Ovary (tissue), 9 donors: ENCODE data around the gene HAUS3. TPM values are rescaled to one million over a fixed set of nuclear protein-coding genes. Genes with fewer than 3 reads are reported as not detected.

Source experiments
- DNase-seq, 5 donors: peaks; one replicate each; pipeline ENCODE4 v3.0.0-alpha.2; 2019 to 2020
- H3K27ac ChIP-seq, 2 donors: fragments of 200-600 bp; one replicate each; pipeline versions ENCODE4 v1.5.1 to v1.8.0; 2019 to 2022
- H3K27me3 ChIP-seq: fragments of 200-600 bp; one replicate; pipeline ENCODE4 v1.8.0; 2022
- H3K36me3 ChIP-seq: fragments of 200-600 bp; sonication (generic); one replicate; pipeline ENCODE4 v1.5.1; 2019
- H3K4me1 ChIP-seq: one replicate; pipeline ENCODE4 v1.8.1; 2013; ENCODE audit warnings: mild to moderate bottlenecking, moderate library complexity; ENCODE audit not compliant: insufficient read depth
- H3K4me3 ChIP-seq: fragments of 200-600 bp; sonication (generic); one replicate; pipeline ENCODE4 v1.5.1; 2017
- H3K9me3 ChIP-seq, 2 donors: fragments of 200-600 bp in 1 of 2; sonication (generic) in 1 of 2; one replicate each; pipeline versions ENCODE4 v1.5.1 to v1.8.1; 2013 to 2019; ENCODE audit warnings: mild to moderate bottlenecking in 1 of 2, moderate library complexity in 1 of 2
- EP300 ChIP-seq: sonication (generic); formaldehyde crosslinking; IDR thresholded peaks from one replicate; pipeline ENCODE4 v1.6.1; 2017; ENCODE audit warnings: antibody characterized with exemption
- POLR2A ChIP-seq: fragments of 450-650 bp; IDR thresholded peaks from one replicate; pipeline ENCODE4 v1.6.1; 2017; ENCODE audit warnings: antibody characterized with exemption, mild to moderate bottlenecking, moderate library complexity
- WGBS, 3 donors: extraction: QIAGEN DNeasy Blood & Tissue Kit in 1 of 3; methylation state at CpG; one replicate each; pipeline versions ENCODE4 v1.1.5 to v1.1.7; 2013 to 2017; 5-methylcytosine and 5-hydroxymethylcytosine counted together
- intact Hi-C, 4 donors: fragments of 100-400 bp; cut with DNase I; formaldehyde crosslinking; loops; one replicate each; pipeline versions ENCODE4 v1.11.0 to v1.15.1; 2022 to 2023
- polyA plus RNA-seq, 2 donors: library from polyadenylated mRNA; stranded (reverse); fragments of 200-250 nt in 1 of 2; fragments of 350-450 nt in 1 of 2; fragmentation: Illumina TruSeq in 1 of 2; extraction: RNeasy Lipid Tissue Mini Kit (QIAGEN cat#74804) in 1 of 2; gene quantifications; one replicate each; pipeline ENCODE4 v1.2.3, GENCODE V29; 2013 to 2014
- total RNA-seq, 7 donors: library from RNA; depleted of rRNA in 2 of 7; stranded (reverse); fragments of >200 nt in 2 of 7; fragmentation: NEBNext Ultra II Directional in 3 of 7; extraction: Animal tissue kit (Norgen Biotek cat#: 25700) in 3 of 7; gene quantifications; one replicate each; pipeline versions ENCODE4 v1.1.0 to v1.2.4, GENCODE V29; 2016 to 2023
- TF ChIP-seq, protein P1 (sequence below), 3 donors: fragments of 450-650 bp in 2 of 3; fragments of 200-600 bp in 1 of 3; IDR thresholded peaks; one replicate each; pipeline versions ENCODE4 v1.5.1 to v1.8.0; 2016 to 2022; ENCODE audit warnings: antibody characterized with exemption in 3 of 3, mild to moderate bottlenecking in 1 of 3
- donor health status: DM: no; HTN: no; CAD: no; lungs with moderate emphysema.
- donor health status: DM: no; HTN: no; CAD: no.
- donor health status: Bipolar disorder and iron deficiency.
- donor health status: DM: yes; HTN: yes; CAD: no.
- donor health status: DM: no; HTN: no; CAD: no.
- donor health status: DM: yes; HTN: yes; CAD: no.

HAUS3 gene
- total and polyA plus RNA-seq, 9 donors: 8.2 to 17.4 (median 12.5) TPM

DNA sequence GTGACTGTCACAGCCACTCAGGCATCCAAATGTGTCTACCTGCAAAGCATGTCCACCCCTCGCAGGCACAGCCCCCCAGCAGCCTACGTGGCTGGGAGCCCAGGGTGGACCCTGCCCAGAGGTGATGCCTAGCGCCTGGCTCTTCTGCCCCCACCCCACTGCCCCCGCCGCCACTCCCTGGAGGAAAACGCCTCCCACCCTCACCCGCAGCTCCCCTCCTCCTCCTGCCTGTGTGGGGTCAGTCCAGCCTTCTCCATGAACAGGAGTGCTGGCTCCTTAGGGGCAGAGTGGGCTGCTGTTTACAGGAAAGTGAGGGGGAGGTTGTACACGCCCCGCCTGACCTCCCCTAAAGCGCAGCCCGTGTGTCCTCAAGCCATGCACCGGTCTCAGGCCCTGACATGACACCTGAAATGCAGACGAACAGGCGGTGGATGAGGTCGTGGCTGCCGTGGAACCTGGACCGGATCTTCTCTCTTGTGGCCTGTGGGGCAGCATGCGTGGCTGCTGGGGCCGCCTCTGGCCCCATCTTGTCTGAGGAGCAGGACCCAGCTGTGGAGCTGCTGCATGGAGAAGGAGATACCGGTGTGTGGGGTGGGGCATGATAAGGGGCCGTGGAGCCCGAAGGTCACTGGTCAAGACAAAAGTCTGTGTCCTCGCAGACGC, 31.9 kb upstream of the HAUS3 start:
- DNase-seq: peak in 1 of 5 donors; percentile 11
- Histone ChIP-seq H3K36me3 (no peaks in the 10 kb centered on the region), H3K27ac (no peak overlapping the region), H3K4me3 (no peak overlapping the region), H3K27me3 (no peaks in the 10 kb centered on the region), H3K4me1 (no peaks in the 10 kb centered on the region), H3K9me3 (no peaks in the 10 kb centered on the region)
- no peak for TF ChIP-seq EP300
- TF ChIP-seq, protein P1, sequence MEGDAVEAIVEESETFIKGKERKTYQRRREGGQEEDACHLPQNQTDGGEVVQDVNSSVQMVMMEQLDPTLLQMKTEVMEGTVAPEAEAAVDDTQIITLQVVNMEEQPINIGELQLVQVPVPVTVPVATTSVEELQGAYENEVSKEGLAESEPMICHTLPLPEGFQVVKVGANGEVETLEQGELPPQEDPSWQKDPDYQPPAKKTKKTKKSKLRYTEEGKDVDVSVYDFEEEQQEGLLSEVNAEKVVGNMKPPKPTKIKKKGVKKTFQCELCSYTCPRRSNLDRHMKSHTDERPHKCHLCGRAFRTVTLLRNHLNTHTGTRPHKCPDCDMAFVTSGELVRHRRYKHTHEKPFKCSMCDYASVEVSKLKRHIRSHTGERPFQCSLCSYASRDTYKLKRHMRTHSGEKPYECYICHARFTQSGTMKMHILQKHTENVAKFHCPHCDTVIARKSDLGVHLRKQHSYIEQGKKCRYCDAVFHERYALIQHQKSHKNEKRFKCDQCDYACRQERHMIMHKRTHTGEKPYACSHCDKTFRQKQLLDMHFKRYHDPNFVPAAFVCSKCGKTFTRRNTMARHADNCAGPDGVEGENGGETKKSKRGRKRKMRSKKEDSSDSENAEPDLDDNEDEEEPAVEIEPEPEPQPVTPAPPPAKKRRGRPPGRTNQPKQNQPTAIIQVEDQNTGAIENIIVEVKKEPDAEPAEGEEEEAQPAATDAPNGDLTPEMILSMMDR (IDR thresholded peaks at IDR 0.05): no peak
- TF ChIP-seq POLR2A: no peak
- WGBS, 3 donors: 66 to 75% (median 66%) methylated on average over 21 to 24 of the region's 24 CpGs
- intact Hi-C loops: no loop called here

DNA sequence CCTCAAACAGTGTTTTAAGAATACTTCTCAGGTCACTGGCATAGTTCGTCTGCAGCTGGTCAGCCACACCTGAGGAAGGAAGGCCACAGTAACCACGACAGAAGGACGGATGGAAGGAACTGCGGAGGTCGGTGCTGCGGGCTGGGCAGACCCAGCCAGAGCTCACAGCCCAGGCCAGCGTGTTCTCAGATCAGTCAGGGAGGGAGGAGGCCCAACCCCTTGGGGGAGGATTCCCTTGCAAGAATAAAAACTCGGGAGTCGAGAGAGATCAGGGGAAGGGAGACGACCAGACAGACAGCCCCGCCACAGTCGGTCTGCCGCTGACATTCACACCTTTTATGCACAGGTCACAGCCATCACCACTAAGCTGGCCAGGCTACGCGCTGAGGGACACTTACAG, 31.3 kb upstream of the HAUS3 start:
- TF ChIP-seq EP300 (no peak), POLR2A (no peak)
- TF ChIP-seq, protein P1 (IDR thresholded peaks at IDR 0.05): no peak
- WGBS, 3 donors: 63 to 70% (median 68%) methylated on average over 15 of the region's 15 CpGs
- intact Hi-C loops: no loop called here

DNA sequence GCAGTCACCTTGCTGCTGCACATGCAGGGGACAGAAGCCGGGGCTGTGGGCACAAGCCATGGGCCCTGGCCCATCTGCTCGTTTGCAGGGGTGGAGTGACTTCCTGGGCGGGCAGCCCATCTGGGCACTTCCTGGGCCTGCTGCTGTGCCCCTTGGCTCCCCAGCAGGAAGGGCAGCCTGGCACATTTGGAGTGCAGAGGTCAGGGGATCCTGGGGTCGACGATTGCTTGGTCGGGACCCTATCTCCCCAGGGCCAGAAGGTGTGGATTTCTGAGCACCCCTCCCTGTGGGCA, 30.9 kb upstream of the HAUS3 start:
- intact Hi-C loops: no loop called here
- H3K36me3 ChIP-seq: no peaks in the 10 kb centered on the region
- no peaks in the 10 kb centered on the region for H3K4me1 ChIP-seq
- H3K9me3 ChIP-seq: no peaks in the 10 kb centered on the region
- WGBS, 3 donors: 76 to 87% (median 86%) methylated on average over 3 to 6 of the region's 6 CpGs
- no peak overlapping the region for H3K27ac ChIP-seq
- TF ChIP-seq EP300: no peak
- TF ChIP-seq POLR2A: no peak
- TF ChIP-seq, protein P1 (IDR thresholded peaks at IDR 0.05): no peak
- no peak for DNase-seq
- no peak overlapping the region for H3K4me3 ChIP-seq
- no peaks in the 10 kb centered on the region for H3K27me3 ChIP-seq

More for the DNA sequence above, 31.3 kb upstream of the HAUS3 start:
- peak in 1 of 5 donors; percentile 10 for DNase-seq
- H3K27ac ChIP-seq: no peak overlapping the region
- no peak overlapping the region for H3K4me3 ChIP-seq
- H3K4me1 ChIP-seq: no peaks in the 10 kb centered on the region
- H3K27me3 ChIP-seq: no peaks in the 10 kb centered on the region
- H3K36me3 ChIP-seq: no peaks in the 10 kb centered on the region
- H3K9me3 ChIP-seq: no peaks in the 10 kb centered on the region

DNA sequence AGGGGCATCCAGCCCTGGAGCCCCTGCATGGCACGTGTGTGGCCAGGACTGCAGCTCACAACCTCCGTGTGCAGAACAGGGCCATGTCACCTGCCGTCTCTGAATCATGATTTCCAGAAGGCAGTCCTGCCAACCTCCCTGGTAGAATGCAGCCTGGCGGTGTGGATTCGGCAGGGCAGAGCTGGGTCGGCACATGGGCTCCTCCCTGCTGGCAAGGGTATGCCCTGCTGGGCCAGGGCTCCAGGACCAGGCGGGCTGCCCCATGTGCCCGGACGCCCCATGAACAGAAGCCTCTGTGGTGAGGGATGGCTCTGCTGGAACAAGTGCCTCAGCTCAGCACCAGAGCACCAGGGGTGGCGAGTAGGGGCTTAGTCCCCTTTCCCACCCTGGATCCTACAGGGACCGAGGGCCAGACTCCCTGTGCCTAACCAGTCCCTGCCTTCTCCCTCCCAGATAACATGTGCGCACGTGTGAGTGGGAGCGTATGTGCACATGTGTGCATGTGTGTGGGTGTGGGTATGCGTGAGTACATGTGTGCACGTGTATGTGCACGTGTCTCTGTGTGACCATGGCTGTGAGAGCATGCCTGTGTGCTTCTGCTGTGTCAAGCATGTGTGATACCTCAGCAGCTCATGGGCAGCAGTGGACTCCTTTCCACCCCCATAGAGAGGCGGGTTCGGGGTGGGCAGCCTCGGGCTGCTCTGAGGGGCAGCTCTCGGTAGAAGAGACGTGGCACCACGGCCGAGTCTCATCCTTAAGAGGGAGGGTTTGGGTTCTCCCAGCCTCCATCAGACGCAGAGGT, 30.3 kb upstream of the HAUS3 start:
- Histone ChIP-seq H3K27ac (no peak overlapping the region), H3K4me3 (no peak overlapping the region), H3K36me3 (no peaks in the 10 kb centered on the region)

More for the DNA sequence above, 30.3 kb upstream of the HAUS3 start:
- Histone ChIP-seq H3K9me3 (no peaks in the 10 kb centered on the region), H3K4me1 (no peaks in the 10 kb centered on the region), H3K27me3 (no peaks in the 10 kb centered on the region)
- DNase-seq: peak in 1 of 5 donors; percentile 10
- WGBS, 3 donors: 91 to 95% (median 91%) methylated on average over 20 to 25 of the region's 25 CpGs
- intact Hi-C loops: no loop called here
- TF ChIP-seq EP300 (no peak), POLR2A (no peak)
- TF ChIP-seq, protein P1 (IDR thresholded peaks at IDR 0.05): no peak
